Measurements from ENCODE around the gene TEX264. TPM values are rescaled to one million over a fixed set of nuclear protein-coding genes. Genes with fewer than 3 reads are reported as not detected.

The TEX264 gene
- total RNA-seq, 1 donor from 2014 or later: 23.8 TPM

- TF ChIP-seq CTCF (IDR thresholded peaks at IDR 0.05; ENCODE audit: unreplicated experiment): no peak
- Mint-ChIP-seq H3K27me3 (ENCODE audit: unreplicated experiment) (no peaks in the 10 kb centered on the region), H3K4me1 (ENCODE audit: unreplicated experiment) (peaks cover 17% of the 10 kb centered on the region), H3K36me3 (ENCODE audit: low read depth, unreplicated experiment) (no peaks in the 10 kb centered on the region), H3K4me3 (ENCODE audit: unreplicated experiment) (no peak overlapping the region), H3K9me3 (ENCODE audit: unreplicated experiment) (no peaks in the 10 kb centered on the region), H3K27ac (ENCODE audit: unreplicated experiment) (no peak overlapping the region)
- no peak for DNase-seq (ENCODE audit: low spot score)
These were observed 50.2 kb downstream of the TEX264 start for GRCh38 chr3:51721062-51721745.

- H3K9me3 Mint-ChIP-seq (ENCODE audit: unreplicated experiment): no peaks in the 10 kb centered on the region
- H3K4me1 Mint-ChIP-seq (ENCODE audit: unreplicated experiment): peaks cover 17% of the 10 kb centered on the region
- H3K4me3 Mint-ChIP-seq (ENCODE audit: unreplicated experiment): no peak overlapping the region
- no peaks in the 10 kb centered on the region for H3K27me3 Mint-ChIP-seq (ENCODE audit: unreplicated experiment)
- no peak overlapping the region for H3K27ac Mint-ChIP-seq (ENCODE audit: unreplicated experiment)
- no peaks in the 10 kb centered on the region for H3K36me3 Mint-ChIP-seq (ENCODE audit: low read depth, unreplicated experiment)
- DNase-seq (ENCODE audit: low spot score): no peak
- no peak for TF ChIP-seq CTCF (IDR thresholded peaks at IDR 0.05; ENCODE audit: unreplicated experiment)
These were observed 51.3 kb downstream of the TEX264 start for GRCh38 chr3:51722362-51722761.

- no peak for DNase-seq (ENCODE audit: low spot score)
- no peaks in the 10 kb centered on the region for H3K27me3 Mint-ChIP-seq (ENCODE audit: unreplicated experiment)
- H3K27ac Mint-ChIP-seq (ENCODE audit: unreplicated experiment): no peak overlapping the region
- no peaks in the 10 kb centered on the region for H3K4me1 Mint-ChIP-seq (ENCODE audit: unreplicated experiment)
- no peak for TF ChIP-seq CTCF (IDR thresholded peaks at IDR 0.05; ENCODE audit: unreplicated experiment)
- no peaks in the 10 kb centered on the region for H3K9me3 Mint-ChIP-seq (ENCODE audit: unreplicated experiment)
- H3K36me3 Mint-ChIP-seq (ENCODE audit: low read depth, unreplicated experiment): no peaks in the 10 kb centered on the region
- H3K4me3 Mint-ChIP-seq (ENCODE audit: unreplicated experiment): no peak overlapping the region
These were observed 56.4 kb downstream of the TEX264 start for GRCh38 chr3:51727500-51727899.

GRCh38 chr3:51729042-51729633 is 58.1 kb downstream of the TEX264 start:
- no peaks in the 10 kb centered on the region for H3K4me1 Mint-ChIP-seq (ENCODE audit: unreplicated experiment)
- H3K4me3 Mint-ChIP-seq (ENCODE audit: unreplicated experiment): no peak overlapping the region
- TF ChIP-seq CTCF (IDR thresholded peaks at IDR 0.05; ENCODE audit: unreplicated experiment): no peak
- no peak for DNase-seq (ENCODE audit: low spot score)
- H3K27ac Mint-ChIP-seq (ENCODE audit: unreplicated experiment): no peak overlapping the region
- H3K9me3 Mint-ChIP-seq (ENCODE audit: unreplicated experiment): no peaks in the 10 kb centered on the region
- no peaks in the 10 kb centered on the region for H3K36me3 Mint-ChIP-seq (ENCODE audit: low read depth, unreplicated experiment)
- no peaks in the 10 kb centered on the region for H3K27me3 Mint-ChIP-seq (ENCODE audit: unreplicated experiment)

GRCh38 chr3:51733859-51734571 is 63.0 kb downstream of the TEX264 start:
- TF ChIP-seq CTCF (IDR thresholded peaks at IDR 0.05; ENCODE audit: unreplicated experiment): no peak
- Mint-ChIP-seq H3K4me1 (ENCODE audit: unreplicated experiment) (peaks cover 15% of the 10 kb centered on the region), H3K27me3 (ENCODE audit: unreplicated experiment) (peaks cover 2% of the 10 kb centered on the region), H3K4me3 (ENCODE audit: unreplicated experiment) (no peak overlapping the region), H3K9me3 (ENCODE audit: unreplicated experiment) (no peaks in the 10 kb centered on the region), H3K36me3 (ENCODE audit: low read depth, unreplicated experiment) (no peaks in the 10 kb centered on the region), H3K27ac (ENCODE audit: unreplicated experiment) (no peak overlapping the region)
- DNase-seq (ENCODE audit: low spot score): no peak
